ENCODE results near the gene KIAA1755.
"Not testable (repeated sequence)": the region's sequence is repeated elsewhere in the genome, so short reads cannot be mapped to it uniquely, and the experiment has no call there.

Gene KIAA1755

GRCh38 chr20:38286586-38287531, 26.3 kb upstream of the KIAA1755 start:
- no peak for DNase-seq (ENCODE audit: low read depth in 2 of 2)

DNA sequence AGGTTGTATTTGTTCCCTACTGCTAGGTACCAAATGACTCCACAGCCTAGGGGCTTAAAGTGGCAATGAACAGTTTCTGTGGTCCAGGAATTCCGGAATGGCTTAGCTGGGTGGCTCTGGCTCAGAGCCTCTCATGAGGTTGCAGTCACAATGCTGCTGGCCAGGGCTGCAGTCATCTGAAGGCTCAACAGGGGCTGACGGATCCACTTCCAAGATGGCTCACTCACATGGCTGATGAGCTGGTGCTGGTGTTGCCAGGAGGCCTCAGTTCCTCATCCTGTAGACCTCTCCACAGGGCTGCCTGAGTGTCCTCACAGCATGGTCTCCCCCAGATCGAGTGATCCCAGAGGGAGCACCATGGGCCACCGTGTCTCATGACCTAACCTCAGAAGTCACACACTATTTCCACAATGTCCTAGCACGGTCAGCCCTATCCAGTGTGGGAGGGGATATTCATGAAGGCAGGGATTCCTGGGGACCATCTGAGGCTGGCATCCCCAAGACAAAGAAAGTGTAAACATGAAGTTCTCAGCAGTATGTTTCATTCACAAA, 24.4 kb upstream of the KIAA1755 start:
- DNase-seq (ENCODE audit: low read depth in 2 of 2), result no peak

- DNase-seq (ENCODE audit: low read depth in 2 of 2), result not testable (repeated sequence)
Measured at GRCh38 chr20:38284066-38284650, 23.6 kb upstream of the KIAA1755 start.

DNA sequence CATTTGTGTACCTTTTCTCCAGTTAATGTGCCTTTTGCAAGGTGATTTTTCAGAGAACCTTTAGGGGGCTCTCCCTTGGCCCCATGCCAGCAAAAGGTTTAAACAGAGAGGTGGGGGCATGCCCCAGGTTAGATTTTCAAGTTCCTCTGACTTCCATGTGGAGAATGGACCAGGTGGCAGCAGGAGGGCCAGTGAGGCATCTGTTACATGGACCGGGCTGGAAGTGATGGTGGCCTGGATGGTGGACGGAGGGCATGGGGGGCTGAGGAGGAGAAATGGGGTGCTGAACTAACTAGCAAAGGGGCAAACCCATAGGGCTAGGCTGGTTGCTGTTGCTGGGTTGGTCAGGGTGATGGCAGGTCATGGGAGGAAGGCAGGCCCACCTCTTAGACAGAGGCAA, 22.7 kb upstream of the KIAA1755 start:
- DNase-seq (ENCODE audit: low read depth in 2 of 2), result no peak

- not testable (repeated sequence) for DNase-seq (ENCODE audit: low read depth in 2 of 2)
Measured at GRCh38 chr20:38281176-38281915, 20.8 kb upstream of the KIAA1755 start.

DNA sequence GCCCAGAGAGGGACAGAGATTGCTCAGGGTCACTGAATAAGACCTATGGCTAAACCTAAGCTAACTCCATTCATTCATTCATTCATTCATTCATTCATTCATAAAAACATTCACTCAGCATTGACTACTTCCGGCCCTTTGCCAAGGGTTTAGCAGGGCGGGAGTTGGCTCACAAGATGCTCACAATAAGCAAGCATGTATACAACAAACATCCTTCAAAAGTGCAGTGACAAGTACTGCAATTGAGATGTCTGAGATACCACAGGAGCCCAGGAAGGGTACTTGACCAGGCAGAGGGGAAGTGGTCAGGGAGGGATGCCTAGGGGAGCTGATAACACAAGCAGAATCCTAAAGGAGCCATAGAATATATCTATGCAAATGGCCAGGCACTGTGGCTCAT, 18.2 kb upstream of the KIAA1755 start:
- DNase-seq (ENCODE audit: low read depth in 2 of 2), result no peak

- DNase-seq (ENCODE audit: low read depth in 2 of 2), result no peak
Measured at GRCh38 chr20:38278131-38278530, 17.6 kb upstream of the KIAA1755 start.

DNA sequence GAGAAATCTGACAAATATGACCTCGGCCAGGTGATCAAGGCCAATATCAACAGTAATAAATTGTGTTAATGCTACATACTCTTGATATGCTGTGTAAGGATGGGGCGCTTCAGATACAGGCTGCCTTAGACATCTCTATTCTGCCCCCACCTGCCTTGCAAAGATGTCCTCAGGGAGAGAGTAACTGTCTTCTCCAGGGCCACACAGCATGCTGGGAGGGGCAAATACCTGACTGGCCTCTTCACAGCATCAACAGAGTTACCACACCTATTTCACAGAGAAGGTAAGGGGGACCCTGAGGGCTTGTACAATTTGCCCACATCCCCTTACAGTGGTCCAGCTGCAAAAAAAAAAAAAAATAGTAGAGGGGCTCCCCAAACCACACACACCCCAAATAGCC, 17.2 kb upstream of the KIAA1755 start:
- DNase-seq (ENCODE audit: low read depth in 2 of 2), result no peak

DNA sequence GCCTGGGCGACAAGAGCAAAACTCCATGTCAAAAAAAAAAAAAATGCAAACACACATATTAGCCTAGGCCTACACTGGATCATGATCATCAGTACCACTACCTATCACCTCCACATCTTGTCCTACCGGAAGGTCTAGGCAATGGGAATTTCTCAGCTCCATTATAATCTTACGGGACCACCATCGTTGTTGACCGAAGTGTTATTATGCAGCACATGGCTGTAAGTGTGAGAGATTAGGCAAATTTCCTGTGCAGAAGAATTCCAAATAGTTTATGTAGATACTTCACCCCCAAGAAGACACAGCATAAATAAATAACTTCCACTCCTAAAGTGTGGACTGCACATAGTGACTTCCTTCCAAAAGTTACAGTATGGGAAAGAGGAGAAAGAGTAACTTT, 16.8 kb upstream of the KIAA1755 start:
- DNase-seq (ENCODE audit: low read depth in 2 of 2), result no peak

DNA sequence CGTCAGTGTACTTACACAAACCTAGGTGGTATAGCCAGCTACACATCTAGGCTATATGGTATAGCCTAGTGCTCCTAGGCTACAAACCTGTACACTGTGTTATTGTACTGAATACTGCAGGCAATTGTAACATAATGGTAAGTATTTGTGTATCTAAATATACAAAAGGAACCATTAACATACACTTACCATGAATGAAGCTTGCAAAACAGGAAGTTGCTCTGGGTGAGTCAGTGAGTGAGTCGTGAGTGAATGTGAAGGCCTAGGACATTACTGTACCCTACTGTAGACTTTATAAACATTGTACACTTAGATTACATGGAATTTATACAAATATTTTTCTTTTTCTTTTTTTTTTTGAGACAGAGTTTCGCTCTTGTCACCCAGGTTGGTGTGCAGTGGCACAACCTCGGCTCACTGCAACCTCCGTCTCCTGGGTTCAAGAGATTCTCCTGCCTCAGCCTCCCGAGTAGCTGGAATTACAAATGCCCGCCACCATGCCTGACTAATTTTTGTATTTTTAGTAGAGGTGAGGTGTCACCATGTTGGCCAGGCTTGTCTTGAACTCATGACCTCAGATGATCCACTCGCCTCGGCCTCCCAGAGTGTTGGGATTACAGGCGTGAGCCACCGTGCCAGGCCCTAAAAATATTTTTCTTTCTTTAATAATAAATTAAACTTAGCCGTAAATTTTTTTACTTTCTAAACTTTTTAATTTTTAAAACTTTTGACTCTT, 15.4 kb upstream of the KIAA1755 start:
- DNase-seq (ENCODE audit: low read depth in 2 of 2), result no peak

DNA sequence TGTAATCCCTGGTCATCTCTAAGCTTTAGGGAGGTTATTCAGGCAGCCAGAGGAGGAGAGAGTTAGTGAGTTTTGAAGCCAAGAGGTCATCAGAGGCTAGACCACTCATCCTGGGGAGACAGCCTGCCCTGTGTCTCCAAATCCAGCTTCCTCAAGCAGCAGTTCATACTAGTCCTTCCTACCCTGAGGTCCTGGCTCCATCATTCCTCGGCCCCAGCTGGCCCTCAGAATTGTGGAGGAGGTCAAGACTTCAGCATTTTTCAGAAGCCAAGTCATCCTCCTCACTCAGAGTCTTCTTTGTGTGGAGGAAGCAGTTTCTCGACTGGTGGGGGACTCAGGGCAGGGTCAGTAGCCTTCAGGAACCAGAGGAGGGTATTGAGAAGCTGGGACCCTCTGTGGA, 12.4 kb upstream of the KIAA1755 start:
- DNase-seq (ENCODE audit: low read depth in 2 of 2), result no peak

DNA sequence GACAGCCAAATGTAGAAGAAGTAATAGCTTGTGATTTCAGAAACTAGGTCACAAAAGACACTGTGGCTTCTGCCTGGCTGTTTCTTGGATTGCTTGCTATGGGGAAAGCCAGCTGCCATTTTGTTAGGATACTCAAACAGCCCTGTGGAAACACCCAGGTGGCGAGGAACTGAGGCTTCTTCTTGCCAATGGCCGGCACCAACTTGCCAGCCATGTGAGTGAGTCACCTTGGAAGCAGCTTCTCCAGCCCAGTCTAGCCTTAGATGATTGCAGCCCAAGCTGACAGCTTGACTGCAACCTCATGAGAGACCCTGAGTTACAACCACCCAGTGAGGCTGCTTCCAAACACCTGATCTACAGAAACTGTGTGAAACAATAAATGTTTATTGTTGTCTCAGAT, 11.9 kb upstream of the KIAA1755 start:
- no peak for DNase-seq (ENCODE audit: low read depth in 2 of 2)

DNA sequence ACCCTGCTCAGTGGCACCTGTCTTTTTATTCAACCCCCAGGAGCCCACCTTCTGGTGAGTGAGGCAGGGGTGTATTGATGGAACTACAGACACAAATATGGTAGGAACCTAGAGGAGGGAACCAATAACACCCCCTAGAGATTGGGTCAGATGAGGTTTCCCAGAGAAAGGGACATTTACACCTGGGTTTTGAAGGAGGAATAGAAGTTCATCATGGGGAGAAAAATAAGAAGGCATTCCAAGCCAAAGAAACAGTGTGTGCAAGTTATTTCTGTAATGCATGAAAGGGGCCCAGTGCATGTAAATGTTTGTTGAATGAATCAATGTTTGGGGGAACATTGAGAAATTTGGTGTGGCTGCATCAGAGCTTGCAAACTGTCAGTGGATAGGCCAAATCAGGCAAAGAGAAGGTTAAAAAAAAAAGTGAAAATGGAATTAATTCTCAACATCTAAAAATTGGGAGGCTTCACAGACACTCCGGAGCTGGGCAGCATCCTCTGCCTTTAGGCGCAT, 11.1 kb upstream of the KIAA1755 start:
- no peak for DNase-seq (ENCODE audit: low read depth in 2 of 2)

GRCh38 chr20:38270869-38271605, 10.5 kb upstream of the KIAA1755 start:
- no peak for DNase-seq (ENCODE audit: low read depth in 2 of 2)

DNA sequence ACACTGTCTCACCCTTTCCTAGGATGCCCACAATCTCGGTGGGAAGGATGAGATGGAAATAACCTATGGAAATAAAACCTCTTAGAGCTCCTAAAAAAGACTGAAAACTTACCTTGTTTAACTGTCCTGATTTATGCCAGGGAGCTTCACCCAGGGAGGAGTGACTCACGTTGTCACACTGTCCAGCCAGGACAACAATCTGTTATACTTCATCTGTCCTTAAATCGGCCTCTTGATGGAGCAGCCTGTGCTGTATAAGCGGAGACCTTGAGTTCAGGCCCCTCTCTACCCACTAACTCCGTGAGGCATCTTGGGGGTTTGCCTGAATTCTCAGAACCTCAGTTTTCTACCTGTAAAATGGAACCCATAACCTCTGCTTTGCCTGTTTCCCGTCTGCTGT, 9.2 kb upstream of the KIAA1755 start:
- no peak for DNase-seq (ENCODE audit: low read depth in 2 of 2)

GRCh38 chr20:38269040-38269439, 8.5 kb upstream of the KIAA1755 start:
- no peak for DNase-seq (ENCODE audit: low read depth in 2 of 2)

GRCh38 chr20:38267901-38268514, 7.5 kb upstream of the KIAA1755 start:
- DNase-seq (ENCODE audit: low read depth in 2 of 2), result no peak

- DNase-seq (ENCODE audit: low read depth in 2 of 2), result no peak
Measured at GRCh38 chr20:38267296-38267695, 6.8 kb upstream of the KIAA1755 start.

DNA sequence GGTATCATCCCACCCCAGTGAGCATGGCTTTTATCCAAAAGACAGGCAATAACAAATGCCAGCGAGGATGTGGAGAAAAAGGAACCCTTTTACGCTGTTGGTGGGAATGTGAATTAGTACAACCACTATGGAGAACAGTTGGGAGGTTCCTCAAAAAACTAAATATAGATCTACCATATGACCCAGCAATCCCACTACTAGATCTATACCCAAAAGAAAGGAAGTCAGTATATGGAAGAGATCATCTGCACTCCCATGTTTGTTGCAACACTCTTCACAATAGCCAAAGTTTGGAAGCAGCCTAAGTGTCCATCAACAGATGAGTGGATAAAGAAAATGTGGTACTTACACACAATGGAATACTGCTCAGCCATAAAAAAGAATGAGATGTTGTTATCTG, 5.9 kb upstream of the KIAA1755 start:
- DNase-seq (ENCODE audit: low read depth in 2 of 2), result no peak

DNA sequence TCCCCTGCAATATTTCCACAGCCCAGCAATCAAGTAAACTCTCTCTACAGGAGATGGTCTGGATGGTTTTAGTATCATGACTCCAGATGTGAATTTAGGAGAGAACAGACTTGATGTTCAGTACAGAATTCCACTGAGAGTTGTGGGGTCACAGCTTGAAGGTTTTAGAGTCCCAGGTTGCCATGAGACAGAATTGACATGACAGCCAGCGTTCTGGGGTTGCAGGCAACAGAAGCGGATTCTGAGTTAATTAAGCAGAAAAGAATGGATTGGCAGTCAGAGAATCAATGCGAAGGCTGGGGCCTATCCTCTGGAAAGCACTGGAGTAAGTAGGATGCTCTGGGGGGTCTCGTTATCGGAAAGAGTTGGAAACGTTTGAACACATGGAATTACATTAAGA, 2.4 kb upstream of the KIAA1755 start:
- no peak for DNase-seq (ENCODE audit: low read depth in 2 of 2)

Measured in stimulated activated CD4-positive, alpha-beta T cell treated with anti-CD3 and anti-CD28 coated beads, Interleukin-1b, Interleukin-23, amount 100 ng/mL, for 4 hours (primary cell).